ELR (cell line): Measurements from ENCODE around the gene TMEM186.
"Not testable (repeated sequence)": the region's sequence is repeated elsewhere in the genome, so short reads cannot be mapped to it uniquely, and the experiment has no call there.

Experiments
- DNase-seq: peaks from one replicate; pipeline ENCODE4 v3.0.0-alpha.2; 2015; ENCODE audit warnings: low read depth

Gene TMEM186, protein sequence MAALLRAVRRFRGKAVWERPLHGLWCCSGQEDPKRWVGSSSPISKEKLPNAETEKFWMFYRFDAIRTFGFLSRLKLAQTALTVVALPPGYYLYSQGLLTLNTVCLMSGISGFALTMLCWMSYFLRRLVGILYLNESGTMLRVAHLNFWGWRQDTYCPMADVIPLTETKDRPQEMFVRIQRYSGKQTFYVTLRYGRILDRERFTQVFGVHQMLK

DNA sequence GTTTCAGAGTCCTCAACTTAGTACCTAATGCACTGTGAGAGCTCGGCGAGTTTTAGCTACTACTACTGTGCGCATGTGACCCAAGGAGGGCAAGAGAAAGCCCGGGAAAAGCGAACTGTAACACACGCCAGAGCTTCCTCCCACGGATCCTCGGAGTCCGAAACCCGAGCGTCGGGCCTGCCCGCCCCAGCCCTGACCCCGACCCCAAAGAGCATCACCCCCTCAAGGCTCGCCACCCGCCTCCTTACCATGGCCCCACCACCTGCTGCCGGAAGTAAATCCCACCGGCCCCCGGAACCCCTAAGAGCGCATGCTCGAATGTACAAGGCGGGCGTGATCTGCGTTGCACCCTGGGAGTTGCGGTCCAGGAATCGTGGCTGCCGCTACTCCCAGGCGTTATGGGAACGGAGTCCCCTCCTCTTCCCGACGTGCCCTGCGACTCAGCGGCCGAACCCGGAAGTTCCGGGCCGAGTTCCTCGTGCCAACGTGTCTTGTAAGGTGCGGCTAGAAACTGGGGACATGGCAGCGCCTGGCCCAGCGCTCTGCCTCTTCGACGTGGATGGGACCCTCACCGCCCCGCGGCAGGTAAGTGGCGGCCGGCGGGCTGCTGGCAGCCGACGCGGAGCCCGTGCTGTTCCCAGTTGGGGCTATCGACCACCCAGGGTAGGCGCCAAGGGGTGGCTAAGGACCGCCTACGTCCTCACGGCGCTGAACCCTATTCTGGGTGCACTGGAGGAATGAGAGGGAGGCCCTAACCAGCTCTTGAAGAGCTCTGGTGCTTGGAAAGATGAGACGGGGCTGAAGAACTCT lies at the start of gene TMEM186, which contains the start of gene PMM2:
Gene TMEM186 (minus strand): TSS at position 276 of the 810 bp plus-strand sequence. CDS start 25 bp downstream, at position 251.
Gene PMM2 (plus strand): TSS at position 476 of the 810 bp plus-strand sequence. CDS start 44 bp downstream, at position 520.
- peak; percentile 95 for DNase-seq

DNA sequence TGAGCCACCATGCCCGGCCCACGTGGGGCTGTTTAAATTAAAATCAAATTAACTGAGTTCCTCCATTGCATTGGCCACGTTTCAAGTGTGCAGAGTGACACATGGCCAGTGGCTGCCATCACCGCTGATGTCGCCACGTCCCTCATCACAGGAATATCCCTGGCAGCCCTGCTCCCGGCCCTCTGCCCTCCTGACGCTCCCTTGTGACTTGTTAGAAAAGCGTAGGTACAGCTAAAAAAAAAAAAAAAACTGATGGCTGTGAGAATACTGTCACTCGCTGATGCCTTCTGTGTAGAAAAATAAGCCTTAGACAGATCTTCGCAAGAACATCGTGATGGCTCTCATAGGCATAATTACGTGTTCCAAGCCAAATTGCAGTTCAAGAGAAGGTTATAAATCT lies 49.7 kb upstream of the TMEM186 start:
- DNase-seq: no peak

DNA sequence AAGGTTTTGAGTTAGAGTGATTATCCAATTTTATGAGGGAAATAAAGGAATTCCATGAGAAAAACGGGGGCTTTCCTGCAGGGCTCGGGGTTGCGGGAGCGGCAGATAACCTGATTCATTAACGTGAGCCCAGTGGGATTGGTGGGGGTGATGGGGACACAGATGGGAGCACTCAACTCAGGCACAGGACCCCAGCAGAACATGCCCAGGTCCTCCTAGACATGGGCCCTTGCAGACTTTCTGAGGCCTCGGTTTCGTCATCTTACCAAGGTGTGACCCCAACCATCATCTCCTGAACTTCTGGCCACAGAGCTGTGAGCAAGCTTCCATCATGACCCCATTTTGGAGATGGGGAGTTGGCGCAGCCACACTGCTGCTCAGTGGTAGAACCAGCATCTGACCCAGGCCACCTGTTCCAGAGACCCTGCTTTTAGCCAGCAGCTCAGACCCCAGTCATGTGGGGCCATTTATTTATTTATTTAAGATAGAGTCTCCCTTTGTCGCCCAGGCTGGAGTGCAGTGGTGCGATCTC lies 49.0 kb upstream of the TMEM186 start:
- DNase-seq: no peak

DNA sequence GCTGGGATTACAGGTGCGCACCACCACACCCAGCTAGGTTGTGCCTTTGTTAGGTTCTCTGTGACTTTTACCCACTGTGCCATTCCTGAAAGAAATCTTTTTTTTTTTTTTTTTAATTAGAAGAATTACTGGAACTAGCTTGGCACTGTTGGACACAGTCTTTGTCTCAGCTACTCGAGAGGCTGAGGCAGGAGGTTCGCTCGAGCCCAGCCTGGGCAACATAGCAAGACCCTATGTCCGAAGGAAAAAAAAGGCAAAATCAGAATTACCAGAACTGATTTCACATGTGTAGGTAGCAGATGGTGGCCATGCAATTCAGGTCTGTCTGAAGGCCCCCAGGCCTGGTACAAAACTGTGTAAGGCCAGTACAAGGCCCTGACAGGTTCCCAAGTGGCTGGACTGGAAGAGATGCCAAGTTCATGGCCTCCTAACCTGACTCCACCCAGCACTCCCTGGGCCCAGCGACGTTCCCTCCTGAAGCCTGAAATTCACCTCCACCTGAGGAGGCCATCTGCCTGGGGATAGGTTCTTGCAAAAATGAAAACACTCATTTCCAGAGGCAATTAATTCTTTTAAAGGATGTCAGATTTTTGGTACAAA lies 48.4 kb upstream of the TMEM186 start:
- no peak for DNase-seq

DNA sequence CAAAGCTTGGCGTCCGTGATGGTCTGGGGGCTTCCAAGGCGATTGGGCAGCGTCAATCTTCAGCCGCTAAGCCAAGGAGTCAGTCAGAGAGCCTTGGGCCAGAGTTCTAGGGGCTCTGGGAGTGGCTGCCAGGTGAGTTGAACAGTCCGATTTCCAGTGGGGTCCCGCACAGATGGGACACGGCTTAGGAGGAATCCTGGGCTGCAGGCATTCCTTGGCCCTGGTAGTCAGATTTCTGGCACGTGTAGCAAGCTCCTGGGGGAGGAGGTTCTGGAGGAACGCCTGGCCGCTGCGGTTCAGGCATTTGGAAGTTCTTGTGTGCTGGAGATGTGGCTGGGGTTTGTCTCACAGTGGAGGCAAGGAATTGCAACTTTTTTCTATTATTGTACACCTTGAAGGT lies 45.9 kb upstream of the TMEM186 start:
- not testable (repeated sequence) for DNase-seq

DNA sequence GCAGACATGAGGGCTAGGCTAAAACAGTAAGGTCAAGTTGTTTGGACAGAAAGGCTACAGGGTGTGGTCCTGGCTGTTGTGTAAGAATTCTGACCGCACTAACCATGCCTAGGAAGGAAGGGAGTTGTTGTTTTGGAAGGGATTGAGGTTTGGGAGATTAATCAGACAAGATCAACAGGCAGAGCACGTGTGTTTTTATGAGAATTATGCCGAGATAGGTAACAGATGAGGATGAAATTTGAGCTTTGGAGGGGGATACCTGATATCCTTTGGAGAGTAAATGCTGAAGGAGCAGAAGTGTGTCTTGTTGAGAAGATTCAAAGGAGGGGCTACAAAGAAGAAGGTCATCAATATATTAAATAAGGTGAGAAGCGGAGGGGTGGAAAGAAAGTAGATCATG lies 44.6 kb upstream of the TMEM186 start:
- DNase-seq: not testable (repeated sequence)

DNA sequence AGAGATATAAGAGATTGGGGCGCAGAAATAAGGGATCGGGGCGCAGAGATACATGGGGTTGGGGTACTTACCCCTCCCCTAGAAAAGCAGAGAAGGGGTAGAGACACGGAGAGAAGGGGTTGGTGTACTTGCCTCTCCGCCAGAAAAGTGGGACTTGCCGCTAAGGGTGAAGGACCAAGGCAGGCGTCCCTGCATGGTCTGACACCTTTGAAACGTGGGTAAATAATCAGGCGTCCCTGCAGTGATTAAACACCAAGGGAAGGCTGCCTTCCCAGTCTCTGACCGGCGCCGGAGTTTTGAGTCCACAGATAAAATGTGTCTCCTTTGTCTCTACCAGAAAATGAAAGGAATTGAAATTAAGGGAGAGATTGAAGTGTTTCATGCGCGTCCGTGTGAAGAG lies 40.2 kb upstream of the TMEM186 start:
- DNase-seq: not testable (repeated sequence)

DNA sequence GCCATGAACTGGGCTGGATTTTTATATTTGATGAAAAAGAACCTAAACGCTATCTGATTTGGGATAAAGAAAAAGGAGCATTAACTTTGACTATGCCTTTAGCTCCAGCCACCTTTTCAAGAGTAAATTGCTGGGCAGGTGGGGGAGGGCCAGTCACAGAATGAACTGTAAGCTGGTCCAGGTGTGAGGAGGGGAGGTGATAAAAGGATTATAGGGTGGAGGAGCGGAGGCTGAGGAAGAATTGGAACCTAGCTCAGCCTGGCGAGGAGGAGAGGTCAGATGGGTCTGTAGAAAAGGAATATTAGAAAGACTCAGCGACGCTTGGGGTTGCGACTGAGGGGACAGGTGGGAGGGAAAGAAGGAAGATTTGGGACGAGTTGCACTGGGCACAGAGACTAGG lies 39.4 kb upstream of the TMEM186 start:
- not testable (repeated sequence) for DNase-seq

DNA sequence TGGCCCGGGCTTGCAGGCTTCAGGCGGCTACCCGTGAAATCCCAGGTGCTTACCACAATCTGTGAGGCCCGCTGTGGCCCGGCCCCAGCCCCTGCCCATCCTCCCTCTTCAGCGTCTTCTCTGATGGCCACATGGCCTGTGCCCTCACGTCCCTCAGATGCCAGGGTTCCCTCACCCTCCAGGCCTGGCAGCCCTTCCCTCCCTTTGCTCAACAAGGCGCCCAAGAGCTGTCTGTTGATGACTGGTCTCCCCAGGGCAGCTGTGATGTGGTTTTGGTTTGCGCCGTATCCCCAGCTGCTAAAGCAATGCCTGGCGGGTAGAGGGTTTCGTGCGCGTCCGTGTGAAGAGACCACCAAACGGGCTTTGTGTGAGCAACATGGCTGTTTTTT lies 35.3 kb upstream of the TMEM186 start:
- no peak for DNase-seq

DNA sequence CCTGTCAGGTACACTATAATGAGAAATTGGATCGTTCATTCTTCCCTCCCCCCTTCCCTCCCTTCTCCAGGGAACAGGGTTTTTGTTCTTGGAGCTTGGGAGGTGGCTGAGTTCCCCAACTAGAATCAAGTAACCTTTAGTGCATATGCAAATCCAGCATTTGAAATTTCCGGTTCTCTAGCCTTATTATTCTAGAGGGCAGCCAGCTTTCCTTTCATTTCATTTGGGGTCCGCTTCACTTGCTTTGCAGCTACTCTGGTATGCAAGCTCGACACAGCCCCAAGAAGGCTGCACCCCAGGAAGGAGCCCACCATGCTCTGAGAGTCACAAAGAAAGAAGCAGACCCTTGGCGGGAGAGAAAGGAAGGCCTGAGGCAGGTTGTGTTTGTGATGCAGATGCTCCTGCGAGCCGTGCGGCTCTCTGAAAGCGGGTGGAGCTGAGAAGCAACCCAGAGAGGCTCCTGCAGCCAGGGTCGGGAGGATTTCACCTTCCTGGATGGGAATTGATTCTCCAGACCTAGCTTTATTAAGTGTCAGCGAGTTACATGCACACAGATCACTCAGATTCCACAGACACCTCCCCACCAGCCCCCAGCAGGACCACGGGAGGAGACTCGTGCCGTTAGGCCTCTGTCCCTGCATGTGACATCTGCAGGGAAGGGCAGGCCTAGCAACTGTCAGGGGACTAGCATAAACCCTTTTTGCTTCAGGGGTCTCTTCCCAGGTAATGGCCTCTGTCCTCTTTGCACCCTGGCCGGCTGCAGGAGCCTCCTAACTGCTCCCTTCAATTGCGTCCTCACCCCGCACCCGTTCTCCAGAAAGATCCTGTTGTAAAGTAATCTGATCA lies 34.7 kb upstream of the TMEM186 start:
- no peak for DNase-seq

DNA sequence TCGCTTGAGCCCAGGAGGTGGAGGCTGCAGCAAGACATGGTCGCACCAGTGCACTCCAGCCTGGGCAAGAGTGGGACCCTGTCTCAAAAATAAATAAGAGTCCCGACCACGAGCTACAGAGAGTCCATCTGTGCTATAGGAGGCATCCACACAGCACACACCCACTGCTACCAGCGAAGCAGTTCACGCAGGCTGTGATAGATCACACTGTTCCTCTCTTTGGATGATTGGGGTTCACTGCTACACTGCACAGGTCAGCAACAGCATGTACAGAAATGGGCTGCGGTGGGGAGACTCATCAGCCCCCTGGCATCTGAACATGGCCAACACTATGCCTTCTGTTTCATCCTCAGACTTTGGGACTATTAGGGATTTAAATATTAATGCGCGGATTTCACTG lies 34.0 kb upstream of the TMEM186 start:
- no peak for DNase-seq

DNA sequence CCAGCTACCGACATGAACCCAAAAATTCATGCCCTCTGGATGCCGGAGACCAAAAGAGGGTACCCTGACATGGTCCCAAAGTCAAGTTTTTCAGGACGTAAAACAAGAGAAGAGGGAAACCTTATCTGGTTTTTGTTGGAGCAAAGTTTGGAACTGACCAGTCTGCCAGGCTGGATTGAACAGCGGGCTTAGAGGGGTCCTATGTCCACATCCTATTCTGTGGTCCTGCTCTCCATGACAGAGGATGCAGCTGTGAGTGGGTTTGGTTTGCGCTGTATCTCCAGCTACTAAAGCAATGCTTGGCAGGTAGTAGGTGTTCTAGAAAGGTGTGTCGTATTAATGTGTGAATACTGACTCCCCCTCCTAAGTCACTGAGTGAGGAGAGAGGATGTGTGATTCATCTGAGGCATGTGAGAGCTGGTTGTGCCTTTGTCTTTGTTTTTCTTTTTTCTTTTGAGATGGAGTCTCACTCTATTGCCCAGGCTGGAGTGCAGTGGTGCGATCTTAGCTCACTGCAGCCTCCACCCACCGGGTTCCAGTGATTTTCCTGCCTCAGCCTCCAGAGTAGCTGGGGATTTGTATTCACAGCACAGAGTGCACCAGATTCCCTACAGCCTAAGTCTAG lies 31.2 kb upstream of the TMEM186 start:
- DNase-seq: peak; percentile 45

DNA sequence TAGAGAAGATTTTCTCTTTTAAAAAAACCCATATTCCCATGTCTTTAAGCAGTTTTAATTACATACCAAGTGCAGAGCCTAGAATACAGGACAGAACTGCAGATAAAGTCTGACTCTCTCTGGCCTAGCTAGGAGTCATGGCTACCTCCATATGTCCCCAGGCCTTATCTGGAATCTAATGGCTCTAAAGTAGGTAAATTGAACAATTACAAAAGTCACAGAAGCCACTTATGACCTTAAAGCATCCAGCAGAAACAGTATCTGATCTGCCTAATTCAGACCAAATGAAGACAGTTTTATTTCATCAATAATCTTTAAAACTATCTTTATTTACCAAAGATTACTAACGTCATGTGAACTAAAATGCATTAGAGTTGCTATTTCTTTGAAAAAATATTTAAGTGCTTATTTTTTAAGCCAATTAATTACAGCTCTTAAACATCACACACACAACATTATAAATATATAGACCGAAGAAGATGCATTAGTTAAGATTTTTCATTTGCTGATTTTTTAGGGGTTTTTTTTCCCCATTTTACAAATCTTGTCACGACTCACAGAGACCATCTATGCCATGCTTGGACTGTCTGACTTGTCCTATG lies 28.9 kb upstream of the TMEM186 start:
- no peak for DNase-seq

DNA sequence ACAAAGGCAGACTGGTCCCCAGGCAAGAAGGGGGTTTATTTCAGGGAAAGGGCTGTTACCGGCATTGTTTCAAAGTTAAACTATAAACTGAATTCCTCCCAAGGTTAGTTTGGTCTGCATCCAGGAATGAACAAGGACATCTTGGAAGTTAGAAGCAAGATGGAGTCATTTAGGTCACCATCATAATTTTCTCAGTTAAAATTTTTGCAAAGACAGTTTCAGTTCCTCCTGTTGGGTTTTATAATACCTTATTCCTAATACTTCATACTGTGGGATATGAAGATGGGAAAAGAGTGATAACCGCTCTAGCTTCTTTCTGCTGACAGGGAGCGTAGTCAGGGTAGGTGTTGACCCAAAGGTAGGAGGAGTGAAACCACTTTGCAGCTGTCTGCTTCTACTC lies 25.0 kb upstream of the TMEM186 start:
- DNase-seq: no peak

DNA sequence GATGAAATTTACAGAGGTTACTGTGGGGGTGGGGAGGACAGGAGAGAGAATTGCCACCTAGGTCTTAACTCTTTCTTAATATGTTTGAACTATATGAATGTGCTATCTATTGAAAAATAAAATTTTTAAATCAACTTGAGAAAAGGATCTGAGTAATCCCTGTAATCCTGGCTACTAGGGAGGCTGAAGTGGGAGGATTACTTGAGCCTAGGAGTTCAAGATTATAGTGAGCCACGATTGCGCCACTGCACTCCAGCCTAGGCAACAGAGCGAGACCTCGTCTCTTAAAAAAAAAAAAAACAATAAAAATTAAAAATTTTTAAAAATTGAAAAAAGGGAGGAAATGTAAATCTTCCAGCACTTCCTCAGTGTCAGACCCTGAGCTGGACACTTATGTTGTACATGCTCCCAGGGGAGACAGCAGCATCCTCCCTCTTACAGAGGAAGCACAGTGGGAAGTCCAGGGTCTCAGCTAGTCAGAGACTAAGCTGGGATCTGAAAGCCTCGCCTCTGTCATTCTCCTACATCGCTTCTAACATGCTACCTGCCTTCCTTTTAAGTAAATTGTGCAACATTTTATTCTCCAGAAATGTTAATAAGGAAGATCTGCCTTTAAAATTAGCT lies 22.1 kb upstream of the TMEM186 start:
- DNase-seq: no peak

DNA sequence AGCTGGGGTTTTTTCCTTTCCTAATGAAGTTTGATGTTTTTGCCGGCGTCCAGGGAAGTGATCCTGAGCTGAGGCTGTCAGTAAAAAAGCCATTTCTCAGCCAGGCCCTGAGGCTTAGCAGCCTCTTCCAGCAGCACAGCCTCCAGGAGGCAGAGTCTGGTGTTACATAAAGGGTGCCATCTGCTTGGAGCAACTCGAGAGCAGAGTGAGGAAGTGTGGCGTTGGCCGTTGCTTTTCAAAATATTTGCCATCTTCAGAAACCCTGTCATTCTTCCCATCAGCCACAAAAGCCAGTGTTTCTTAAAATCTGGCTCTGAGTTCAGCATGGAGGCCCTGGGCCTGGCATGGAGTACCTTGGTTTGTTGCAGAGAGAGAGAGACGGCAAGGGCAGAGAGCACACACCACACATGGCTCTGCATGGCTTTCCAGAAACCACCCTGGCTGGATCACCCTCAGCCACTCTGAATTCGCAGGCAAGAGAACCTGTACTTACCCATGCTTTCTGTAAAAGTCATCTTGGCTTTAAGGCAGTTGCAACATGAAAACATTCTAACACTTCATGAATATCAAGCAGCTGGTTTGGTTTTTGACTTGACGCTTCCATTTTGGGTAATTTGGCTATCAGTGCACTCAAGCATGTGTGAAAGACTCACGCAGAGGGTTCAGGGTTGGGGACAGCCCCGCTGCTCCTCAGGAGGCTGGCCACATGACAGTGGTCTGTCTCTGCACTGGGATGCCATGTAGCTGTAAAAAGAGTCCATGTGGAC lies 21.2 kb upstream of the TMEM186 start:
- DNase-seq: no peak

DNA sequence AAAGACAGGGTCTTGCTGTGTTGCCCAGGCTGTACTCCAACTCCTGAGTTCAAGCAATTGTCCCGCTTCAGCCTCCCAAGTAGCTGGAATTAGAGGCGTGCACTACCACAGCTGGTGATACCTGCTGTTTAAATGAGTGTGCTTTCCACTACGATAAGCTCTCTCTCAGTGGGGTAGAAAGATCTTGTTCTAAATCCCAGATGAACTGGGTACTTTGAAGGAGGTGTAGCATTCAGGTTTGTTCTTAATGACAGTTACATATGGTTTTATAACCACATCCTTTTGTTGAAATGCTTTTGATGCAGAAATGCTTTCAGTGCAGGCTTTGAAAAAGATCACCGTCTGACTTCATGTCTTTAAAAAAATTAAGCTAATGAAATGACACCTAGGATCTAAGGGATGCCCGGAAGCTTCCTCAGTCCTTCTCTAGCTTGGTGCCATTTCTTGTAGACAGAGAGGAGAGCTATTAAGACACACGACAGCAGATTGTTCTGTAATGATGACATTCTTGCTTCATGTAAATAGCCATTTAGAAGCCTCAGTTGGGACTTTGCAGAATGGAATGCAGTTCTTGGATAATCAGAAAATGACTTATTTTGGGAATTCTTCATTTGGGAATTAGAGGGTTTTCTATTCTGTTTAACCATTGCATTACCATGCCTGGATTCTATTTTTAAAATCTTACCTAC lies 19.7 kb upstream of the TMEM186 start:
- DNase-seq: no peak

DNA sequence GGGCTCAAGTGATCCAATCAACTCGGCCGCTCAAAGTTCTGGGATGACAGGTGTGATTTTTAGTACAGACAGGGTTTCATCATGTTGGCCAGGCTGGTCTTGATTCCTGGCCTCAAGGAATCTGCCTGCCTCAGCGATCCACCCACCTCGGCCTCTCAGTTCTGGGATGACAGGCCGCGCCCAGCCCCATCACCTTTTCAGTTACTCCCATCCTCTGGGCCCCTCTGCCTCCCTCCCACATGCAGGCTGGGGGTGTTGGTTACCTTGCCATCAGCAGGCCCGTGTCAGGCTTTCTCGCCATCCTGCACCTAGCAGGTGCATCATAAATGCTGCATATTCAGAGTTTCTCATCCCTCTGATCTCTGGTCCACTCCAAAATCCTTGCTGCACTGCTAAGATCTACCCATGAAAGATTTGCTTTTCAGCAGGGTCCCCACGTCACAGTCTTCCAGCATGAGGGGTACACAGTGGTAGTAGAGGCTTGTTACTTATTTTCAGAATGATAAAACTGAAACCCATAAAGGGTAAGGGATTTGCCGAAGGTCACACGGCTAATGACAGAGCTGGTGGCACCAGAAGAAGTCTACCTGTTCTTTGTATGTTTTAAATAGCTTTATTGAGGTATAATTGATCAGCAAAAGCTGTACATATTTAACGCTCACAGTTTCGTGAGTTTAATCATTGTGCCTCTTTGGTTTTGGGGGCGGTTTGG lies 16.8 kb upstream of the TMEM186 start:
- no peak for DNase-seq
